Smooth muscle cell (in vitro differentiated cells): ENCODE measurements around the gene DACT1. TPM values are rescaled to one million over a fixed set of nuclear protein-coding genes. Genes with fewer than 3 reads are reported as not detected.
A peak's percentile ranks its signal among the peaks of the same experiment; 100 is the strongest.

Experiments
- DNase-seq: peaks from one replicate; lab custom pipeline; 2025; ENCODE audit not compliant: unreplicated experiment; lab: John Stamatoyannopoulos, UW
- H2AFZ ChIP-seq: fragments of 200-600 bp; sonication (generic); 2 replicates; pipeline ENCODE4 v1.6.0; 2016; ENCODE audit warnings: antibody characterized with exemption, low read depth, mild to moderate bottlenecking
- H3F3A ChIP-seq: fragments of 200-600 bp; sonication (generic); 2 replicates; pipeline ENCODE4 v1.6.0; 2017; ENCODE audit warnings: antibody characterized with exemption, low read depth
- H3K27ac ChIP-seq: fragments of 200-600 bp; sonication (generic); 2 replicates; pipeline ENCODE4 v1.5.1; 2016; ENCODE audit warnings: low read depth, mild to moderate bottlenecking
- H3K27me3 ChIP-seq: fragments of 200-600 bp; sonication (generic); 2 replicates; pipeline ENCODE4 v1.6.1; 2016; ENCODE audit warnings: low read depth, mild to moderate bottlenecking
- H3K36me3 ChIP-seq: fragments of 200-600 bp; sonication (generic); 2 replicates; pipeline ENCODE4 v1.5.1; 2016; ENCODE audit warnings: low read depth
- H3K4me1 ChIP-seq: fragments of 200-600 bp; sonication (generic); 2 replicates; pipeline ENCODE4 v1.5.1; 2016; ENCODE audit warnings: low read depth
- H3K4me2 ChIP-seq: fragments of 200-600 bp; sonication (generic); 2 replicates; pipeline ENCODE4 v1.6.0; 2016; ENCODE audit warnings: mild to moderate bottlenecking
- H3K4me3 ChIP-seq: fragments of 200-600 bp; sonication (generic); 2 replicates; pipeline ENCODE4 v1.5.1; 2016; ENCODE audit warnings: mild to moderate bottlenecking
- H3K79me2 ChIP-seq: fragments of 200-600 bp; sonication (generic); 2 replicates; pipeline ENCODE4 v1.6.0; 2016; ENCODE audit warnings: low read depth, mild to moderate bottlenecking
- H3K9ac ChIP-seq: fragments of 200-600 bp; sonication (generic); 2 replicates; pipeline ENCODE4 v1.6.0; 2016; ENCODE audit warnings: low read depth
- H3K9me3 ChIP-seq: fragments of 200-600 bp; sonication (generic); replicated peaks from 2 replicates; pipeline ENCODE4 v1.5.1; 2016; ENCODE audit warnings: low read depth
- H4K20me1 ChIP-seq: fragments of 200-600 bp; sonication (generic); 2 replicates; pipeline ENCODE4 v1.6.0; 2016; ENCODE audit warnings: low read depth
- WGBS: methylation state at CpG from one replicate; pipeline ENCODE4 v1.1.7; 2016; ENCODE audit warnings: low lambda C conversion rate; 5-methylcytosine and 5-hydroxymethylcytosine counted together
- polyA plus RNA-seq: library from polyadenylated mRNA; unstranded; fragments of >200 nt; fragmentation: Nextera tagmentation; extraction: Ambion mirVana; gene quantifications from 2 replicates; pipeline ENCODE4 v1.2.1, GENCODE V29; 2016
- total RNA-seq: library from RNA; depleted of rRNA; stranded (reverse); fragments of >200 nt; gene quantifications from 2 replicates; pipeline ENCODE4 v1.2.3, GENCODE V29; 2014
- TF ChIP-seq, protein P1 (sequence below): fragments of 200-600 bp; sonication (generic); IDR thresholded peaks from 2 replicates; pipeline ENCODE4 v1.5.1; 2017; ENCODE audit warnings: borderline replicate concordance, mild to moderate bottlenecking, antibody characterized with exemption; ENCODE audit not compliant: insufficient read depth, poor library complexity, severe bottlenecking

Gene DACT1
- total and polyA plus RNA-seq, 2 experiments from 2014 or later: 91.4 to 92.4 TPM

DNA sequence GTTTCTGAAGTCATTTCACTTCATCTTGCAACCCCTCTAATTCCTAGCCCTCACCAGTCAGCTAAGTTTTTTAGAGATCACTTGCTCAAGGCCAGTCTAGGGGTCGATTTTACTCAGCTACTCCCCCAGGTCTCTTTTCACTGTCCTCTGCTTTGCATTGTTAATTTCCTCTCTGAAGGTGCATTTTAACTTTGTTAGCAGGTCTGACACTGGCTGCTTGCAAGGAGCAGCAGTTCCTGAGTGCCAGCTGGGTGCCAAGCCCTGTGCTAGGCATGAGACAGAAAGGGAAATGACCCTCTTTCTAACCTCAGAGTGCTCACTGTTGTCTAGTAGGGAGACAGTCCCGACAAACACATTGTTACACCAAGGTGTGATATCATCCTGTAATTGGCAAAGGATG lies 17.8 kb upstream of the DACT1 start:
- no peak for DNase-seq
- Histone ChIP-seq H3K4me2 (no peak overlapping the region), H3F3A (no peaks in the 10 kb centered on the region), H3K79me2 (no peaks in the 10 kb centered on the region), H2AFZ (no peak overlapping the region), H3K9me3 (no peaks in the 10 kb centered on the region), H3K27me3 (no peaks in the 10 kb centered on the region), H3K4me3 (no peak overlapping the region), H3K27ac (no peak overlapping the region), H3K4me1 (no peaks in the 10 kb centered on the region), H3K9ac (no peak overlapping the region), H3K36me3 (no peaks in the 10 kb centered on the region), H4K20me1 (no peaks in the 10 kb centered on the region)
- WGBS: 25% methylated on average over 2 of the region's 2 CpGs
- TF ChIP-seq, protein P1, sequence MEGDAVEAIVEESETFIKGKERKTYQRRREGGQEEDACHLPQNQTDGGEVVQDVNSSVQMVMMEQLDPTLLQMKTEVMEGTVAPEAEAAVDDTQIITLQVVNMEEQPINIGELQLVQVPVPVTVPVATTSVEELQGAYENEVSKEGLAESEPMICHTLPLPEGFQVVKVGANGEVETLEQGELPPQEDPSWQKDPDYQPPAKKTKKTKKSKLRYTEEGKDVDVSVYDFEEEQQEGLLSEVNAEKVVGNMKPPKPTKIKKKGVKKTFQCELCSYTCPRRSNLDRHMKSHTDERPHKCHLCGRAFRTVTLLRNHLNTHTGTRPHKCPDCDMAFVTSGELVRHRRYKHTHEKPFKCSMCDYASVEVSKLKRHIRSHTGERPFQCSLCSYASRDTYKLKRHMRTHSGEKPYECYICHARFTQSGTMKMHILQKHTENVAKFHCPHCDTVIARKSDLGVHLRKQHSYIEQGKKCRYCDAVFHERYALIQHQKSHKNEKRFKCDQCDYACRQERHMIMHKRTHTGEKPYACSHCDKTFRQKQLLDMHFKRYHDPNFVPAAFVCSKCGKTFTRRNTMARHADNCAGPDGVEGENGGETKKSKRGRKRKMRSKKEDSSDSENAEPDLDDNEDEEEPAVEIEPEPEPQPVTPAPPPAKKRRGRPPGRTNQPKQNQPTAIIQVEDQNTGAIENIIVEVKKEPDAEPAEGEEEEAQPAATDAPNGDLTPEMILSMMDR: no peak

DNA sequence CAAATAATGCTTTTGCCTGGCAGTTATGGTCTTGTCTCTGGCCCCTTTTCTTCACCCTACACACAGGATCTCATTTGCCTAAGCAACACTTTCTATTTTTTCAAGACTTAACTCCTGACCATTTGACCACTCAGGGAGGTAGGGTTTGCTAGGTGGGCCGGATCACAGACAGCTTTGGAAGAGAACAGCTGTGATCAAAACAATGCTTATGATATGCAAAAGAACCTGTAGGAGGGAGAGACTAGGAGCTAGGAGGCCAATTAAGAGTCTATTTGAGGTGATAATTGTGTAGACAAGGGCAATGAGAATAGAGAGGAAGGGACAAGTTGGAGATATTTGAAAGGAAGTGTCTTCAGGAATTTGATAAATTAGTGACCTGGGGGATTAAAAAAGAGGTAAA lies 12.3 kb upstream of the DACT1 start:
- Histone ChIP-seq H3K9ac (no peak overlapping the region), H3K4me2 (no peak overlapping the region), H3K4me1 (peaks cover 17% of the 10 kb centered on the region), H4K20me1 (no peaks in the 10 kb centered on the region), H3K79me2 (no peaks in the 10 kb centered on the region), H3K27me3 (no peaks in the 10 kb centered on the region), H3K9me3 (no peaks in the 10 kb centered on the region), H2AFZ (peak overlapping the region; percentile 7), H3K36me3 (no peaks in the 10 kb centered on the region), H3F3A (peaks cover 14% of the 10 kb centered on the region), H3K27ac (no peak overlapping the region), H3K4me3 (no peak overlapping the region)
- DNase-seq: no peak
- TF ChIP-seq, protein P1: no peak
- 80% methylated on average over 1 of the region's 1 CpG for whole genome bisulfite sequencing

DNA sequence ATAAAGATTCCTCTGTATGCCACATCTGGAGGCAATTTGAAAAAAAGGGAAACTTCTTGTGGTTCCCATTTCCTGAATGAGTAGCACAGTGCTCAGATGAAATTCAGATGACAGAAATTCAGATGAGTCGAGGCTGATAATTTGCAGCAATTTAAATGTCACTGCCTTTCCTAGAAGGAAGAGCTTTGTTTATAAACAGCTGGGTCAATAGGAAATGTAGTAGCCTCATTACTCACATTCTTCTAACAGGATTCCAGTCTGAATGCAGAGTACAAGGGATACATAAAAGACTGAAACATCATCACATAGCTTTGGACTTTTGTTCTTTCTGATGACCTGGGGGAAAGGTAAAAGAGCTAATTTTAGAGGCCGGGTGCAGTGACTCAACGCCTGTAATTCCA lies 11.3 kb upstream of the DACT1 start:
- no peaks in the 10 kb centered on the region for H3K9me3 ChIP-seq
- no peak for DNase-seq
- no peaks in the 10 kb centered on the region for H3K36me3 ChIP-seq
- H3K4me1 ChIP-seq: peaks cover 17% of the 10 kb centered on the region
- no peak overlapping the region for H3K4me3 ChIP-seq
- peaks cover 14% of the 10 kb centered on the region for H3F3A ChIP-seq
- TF ChIP-seq, protein P1: no peak
- no peaks in the 10 kb centered on the region for H3K27me3 ChIP-seq
- no peak overlapping the region for H3K9ac ChIP-seq
- WGBS: 11% methylated on average over 3 of the region's 3 CpGs
- H2AFZ ChIP-seq: no peak overlapping the region
- H3K4me2 ChIP-seq: no peak overlapping the region
- no peaks in the 10 kb centered on the region for H3K79me2 ChIP-seq
- H4K20me1 ChIP-seq: no peaks in the 10 kb centered on the region
- peak overlapping the region; percentile 28 for H3K27ac ChIP-seq

DNA sequence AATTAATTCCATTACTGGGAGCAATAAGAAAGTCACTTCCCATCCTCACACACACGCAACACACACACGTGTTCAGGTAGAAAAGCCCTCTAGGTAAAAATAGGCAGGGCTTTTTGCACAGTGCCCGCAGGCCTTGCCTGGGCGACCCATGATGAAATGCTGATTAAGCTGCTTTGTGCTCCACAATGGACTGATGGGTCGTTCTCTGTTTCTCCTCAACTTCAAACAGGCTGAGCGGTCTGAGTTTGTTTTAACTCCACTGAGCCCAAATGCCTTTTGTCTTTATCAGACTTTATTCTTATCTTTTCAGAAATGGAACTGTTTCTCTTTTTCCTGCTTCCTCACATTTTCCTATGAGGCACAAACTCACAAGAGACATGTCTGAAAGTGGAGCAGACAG lies 9.4 kb upstream of the DACT1 start:
- peak overlapping the region; percentile 74 for H2AFZ ChIP-seq
- peaks cover 17% of the 10 kb centered on the region for H3K4me1 ChIP-seq
- H3K27ac ChIP-seq: peak overlapping the region; percentile 71
- no peaks in the 10 kb centered on the region for H3K36me3 ChIP-seq
- no peaks in the 10 kb centered on the region for H3K9me3 ChIP-seq
- peaks cover 14% of the 10 kb centered on the region for H3F3A ChIP-seq
- H3K4me2 ChIP-seq: no peak overlapping the region
- H3K9ac ChIP-seq: no peak overlapping the region
- no peaks in the 10 kb centered on the region for H3K27me3 ChIP-seq
- H4K20me1 ChIP-seq: no peaks in the 10 kb centered on the region
- no peak overlapping the region for H3K4me3 ChIP-seq
- DNase-seq: no peak
- WGBS: 13% methylated on average over 6 of the region's 6 CpGs
- TF ChIP-seq, protein P1: no peak
- H3K79me2 ChIP-seq: no peaks in the 10 kb centered on the region
